HG03175 (cell line): ENCODE data around the gene SPATS2L.

Experiments used
- ATAC-seq: cut with Tn5 transposase; IDR thresholded peaks from one replicate; pipeline ENCODE4 v1.9.1; 2021; ENCODE audit warnings: mild to moderate bottlenecking, moderate library complexity; ENCODE audit not compliant: unreplicated experiment

The SPATS2L gene

DNA sequence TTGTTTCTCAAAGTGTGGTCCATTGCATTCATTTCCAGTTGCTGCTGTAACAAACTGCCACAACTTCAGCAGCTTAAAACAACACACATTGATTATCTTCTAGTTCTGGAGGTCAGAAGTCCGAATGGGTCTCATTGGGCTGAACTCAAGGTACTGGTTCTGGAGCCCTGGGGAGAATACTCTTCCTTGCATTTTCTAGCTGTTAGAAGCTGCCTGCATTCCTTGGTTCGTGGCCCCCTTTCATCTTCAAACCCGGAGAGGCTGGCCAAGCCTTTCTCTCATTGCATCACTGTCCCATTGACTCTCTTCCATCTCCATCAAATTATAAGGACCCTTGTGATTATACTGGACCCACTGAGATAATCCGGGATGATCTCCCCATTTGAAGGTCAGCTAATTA, 98.1 kb downstream of the SPATS2L start:
- no peak for ATAC-seq

DNA sequence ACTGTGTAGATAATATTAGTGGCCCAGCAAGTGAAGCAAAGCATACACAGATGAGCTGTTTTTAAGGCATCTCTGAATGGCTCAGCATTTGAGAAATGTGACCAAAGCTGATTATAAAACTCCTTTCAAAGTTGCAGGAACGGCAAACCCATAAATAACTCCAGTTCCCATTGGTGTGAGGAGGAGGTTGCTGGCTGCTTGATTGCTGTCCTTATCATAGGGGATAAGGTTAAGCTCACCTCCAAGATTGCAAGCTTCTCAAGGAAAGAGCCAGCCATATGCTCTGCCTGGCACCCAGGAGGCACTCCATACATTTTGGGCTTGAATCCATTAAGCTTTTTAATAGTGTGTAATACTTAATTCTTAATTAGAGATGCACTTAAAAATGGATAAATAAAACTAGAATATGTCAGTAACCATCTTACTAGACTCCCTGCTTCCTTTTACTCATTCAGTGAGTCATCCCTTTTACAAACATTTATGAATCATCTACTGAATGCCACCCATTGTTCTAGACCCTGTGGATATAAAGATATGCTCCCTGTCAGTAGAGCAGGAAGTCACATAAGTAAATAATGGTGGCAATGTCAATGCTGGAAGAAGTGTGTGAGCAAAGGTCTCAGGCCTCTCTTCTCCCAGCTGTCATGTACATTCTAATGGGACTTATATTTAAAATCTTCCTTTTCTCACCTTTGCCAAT, 99.3 kb downstream of the SPATS2L start:
- ATAC-seq: peak; percentile 40

DNA sequence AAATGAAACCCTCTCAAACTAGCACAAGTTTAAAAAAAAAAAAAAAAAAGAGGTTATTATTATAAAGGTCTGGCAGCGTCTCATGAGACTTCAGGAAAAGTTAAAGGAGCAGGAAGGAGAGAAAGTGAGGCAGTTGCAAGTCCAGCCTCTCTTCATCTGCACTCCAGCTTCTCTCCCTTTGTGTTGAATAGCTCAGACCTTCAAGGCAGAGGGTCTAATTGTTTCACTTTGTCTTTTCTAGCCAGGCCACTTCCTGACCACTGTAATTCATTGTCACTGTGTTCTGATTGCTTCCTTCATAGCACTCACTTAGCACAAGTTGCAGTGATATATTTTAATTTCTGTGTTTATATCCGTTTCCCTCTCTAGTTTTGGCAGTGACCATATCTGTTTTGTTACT, 99.9 kb downstream of the SPATS2L start:
- ATAC-seq: peak; percentile 80

DNA sequence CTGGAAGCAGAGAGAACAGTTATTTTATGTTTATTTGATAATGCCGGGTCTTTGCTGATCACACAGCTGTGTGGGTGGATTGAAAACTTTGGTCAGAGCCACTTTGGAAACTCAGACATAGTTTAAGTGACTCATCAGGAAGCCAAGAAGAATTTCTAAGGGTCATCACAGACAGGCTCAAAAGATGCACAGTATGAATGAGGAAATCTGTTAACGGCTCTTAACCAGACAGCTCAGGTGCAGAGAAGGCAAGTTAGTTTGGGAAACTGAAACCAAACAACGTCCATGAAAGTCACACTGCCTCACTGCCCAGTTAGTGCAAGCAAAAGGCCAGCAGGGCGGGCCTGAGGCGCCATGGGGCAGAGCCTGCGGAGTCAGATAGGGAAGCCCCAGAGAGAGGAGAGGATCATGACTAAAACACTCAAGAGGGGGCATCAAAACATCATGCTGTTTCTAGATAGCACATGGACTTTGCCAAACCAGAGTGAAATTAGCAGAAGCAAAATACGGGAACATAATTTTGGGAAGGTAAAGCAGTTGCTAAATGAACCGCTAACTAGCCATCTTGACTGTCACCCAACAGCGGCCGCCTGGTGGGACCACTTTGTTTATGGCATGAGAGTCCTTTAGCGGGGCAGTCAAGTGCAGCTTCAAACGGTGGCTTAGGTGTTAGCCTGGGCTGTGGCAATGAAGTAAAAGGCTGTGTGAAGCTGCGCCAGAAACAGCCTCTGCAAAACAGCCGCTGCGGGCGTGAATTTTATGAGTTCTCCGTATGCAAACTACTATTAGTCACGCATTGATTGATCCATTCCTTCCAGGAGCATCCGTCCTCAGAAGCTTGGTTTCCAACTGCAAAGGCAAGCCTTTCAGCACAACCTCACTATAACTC, 102.2 kb downstream of the SPATS2L start:
- ATAC-seq: no peak

DNA sequence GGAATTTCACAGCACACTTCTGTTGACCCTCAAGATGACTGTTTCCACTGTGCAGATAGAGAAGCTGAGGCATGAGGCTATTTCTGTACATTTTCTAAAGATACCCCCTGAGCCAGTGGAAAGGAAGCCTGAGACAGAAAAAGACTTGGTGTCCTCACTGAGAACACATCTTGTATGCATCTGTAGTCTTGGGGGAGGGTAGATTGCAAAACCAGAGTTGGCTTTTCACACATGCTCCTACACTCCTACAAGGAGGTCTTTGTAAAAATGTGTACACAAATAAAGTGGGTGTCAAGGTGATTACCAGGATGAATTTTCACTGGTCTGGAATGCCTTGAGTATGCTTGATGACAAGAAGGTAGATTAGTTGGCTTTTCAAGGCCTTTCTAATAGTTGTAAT, 105.3 kb downstream of the SPATS2L start:
- no peak for ATAC-seq

DNA sequence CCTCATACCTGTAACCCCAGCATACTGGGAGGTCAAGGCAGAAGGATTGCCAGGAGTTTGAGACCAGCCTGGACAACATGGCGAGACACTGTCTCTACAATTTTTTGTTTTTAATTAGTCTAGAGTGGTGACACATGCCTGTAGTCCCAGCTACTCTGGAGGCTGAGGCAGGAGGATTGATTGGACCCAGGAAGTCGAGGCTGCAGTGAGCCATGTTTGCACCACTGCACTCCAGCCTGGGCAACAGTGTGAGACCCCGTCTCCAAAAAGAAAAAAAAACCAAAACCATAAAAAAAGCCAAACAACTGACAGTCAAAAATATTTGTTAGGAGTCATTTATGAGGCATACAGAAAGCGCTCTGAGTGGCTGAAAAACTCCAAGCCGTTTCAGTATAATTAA, 107.9 kb downstream of the SPATS2L start:
- no peak for ATAC-seq

DNA sequence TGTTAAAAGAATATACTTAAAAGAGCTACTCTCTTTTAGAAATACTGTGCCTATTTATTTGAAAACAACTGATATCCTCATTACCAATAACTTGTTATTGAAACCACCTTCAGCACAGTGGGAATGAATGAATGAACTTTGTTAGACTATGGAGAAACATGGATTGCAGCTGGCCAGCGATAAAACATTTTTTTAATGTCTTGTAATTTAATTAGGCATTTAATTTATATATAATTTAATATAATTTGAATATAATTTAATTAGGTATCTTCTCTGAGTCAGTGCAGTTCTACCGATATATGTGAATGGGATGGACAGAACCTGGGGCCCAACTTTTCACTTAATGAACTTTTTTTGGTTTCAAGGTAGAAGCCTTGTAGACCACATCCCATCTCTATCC, 109.0 kb downstream of the SPATS2L start:
- no peak for ATAC-seq

DNA sequence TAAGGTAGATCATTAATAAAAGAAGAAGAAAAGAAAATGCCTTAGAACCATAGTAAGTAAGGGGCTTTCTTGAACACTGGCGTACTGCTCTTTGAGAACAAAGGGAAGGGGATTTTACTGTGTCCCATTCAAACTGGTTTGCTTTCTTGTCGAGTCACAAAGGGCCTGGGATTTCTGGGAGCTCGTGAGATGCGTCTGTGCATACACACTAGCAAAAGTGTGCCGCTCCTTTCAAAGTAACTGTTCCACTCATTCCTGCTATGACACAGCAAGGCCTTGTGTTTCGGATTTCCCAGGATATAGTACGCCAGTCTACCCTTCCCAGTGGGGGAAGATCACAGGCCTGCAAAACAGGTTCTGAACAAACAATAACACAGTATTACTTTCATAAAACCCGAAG, 110.4 kb downstream of the SPATS2L start:
- no peak for ATAC-seq

DNA sequence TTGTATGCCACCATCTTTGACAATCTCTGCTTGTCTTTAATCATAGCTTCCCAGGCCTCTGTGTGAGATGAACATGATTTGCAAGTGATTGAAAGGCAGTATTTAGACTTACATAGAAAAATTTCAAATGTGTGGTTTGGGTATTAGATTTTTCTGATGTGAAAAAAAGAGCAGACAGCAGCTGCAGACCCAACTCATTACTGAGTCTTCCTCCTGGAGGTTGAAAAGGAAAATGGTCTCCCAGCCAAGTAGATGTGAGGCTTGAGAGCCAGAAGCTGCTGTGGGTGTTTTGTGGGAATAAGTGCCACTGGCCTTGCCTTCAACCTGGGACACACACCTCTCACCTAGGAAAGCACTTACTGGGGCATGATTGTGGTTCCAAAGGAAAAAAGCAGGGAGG, 110.9 kb downstream of the SPATS2L start:
- no peak for ATAC-seq

DNA sequence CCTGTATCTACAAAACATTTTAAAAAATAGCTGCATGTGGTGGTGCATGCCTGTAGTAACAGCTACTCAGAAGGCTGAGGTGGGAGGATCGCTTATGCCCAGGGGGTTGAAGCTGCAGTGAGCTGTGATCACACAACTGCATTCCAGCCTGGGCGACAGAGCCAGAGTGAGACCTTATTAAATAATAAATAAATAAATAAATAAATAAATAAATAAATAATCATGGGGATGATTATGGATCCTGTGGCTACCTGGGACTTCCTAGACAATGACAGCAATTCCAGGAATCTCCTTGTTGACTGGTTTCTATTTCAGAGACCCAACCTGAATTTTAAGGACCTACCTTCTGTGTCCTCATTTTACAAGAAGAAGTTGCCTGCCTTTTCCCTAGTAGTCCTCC, 111.9 kb downstream of the SPATS2L start:
- ATAC-seq: no peak

DNA sequence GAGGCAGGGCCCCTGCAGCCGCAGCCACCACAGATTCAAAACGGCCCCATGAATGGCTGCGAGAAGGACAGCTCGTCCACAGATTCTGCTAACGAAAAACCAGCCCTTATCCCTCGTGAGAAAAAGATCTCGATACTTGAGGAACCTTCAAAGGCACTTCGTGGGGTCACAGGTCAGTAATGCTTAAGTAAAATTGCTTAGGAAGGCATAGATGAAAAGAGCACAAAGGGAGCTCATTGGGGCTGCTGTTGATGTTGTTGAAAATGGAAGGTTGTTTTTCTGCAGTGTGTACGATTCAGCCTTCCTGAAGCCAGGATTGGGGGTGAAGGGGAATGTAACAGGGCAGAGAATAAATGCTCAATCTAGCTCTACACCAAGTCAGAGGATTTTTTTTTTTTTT, 112.8 kb downstream of the SPATS2L start:
- ATAC-seq: no peak

DNA sequence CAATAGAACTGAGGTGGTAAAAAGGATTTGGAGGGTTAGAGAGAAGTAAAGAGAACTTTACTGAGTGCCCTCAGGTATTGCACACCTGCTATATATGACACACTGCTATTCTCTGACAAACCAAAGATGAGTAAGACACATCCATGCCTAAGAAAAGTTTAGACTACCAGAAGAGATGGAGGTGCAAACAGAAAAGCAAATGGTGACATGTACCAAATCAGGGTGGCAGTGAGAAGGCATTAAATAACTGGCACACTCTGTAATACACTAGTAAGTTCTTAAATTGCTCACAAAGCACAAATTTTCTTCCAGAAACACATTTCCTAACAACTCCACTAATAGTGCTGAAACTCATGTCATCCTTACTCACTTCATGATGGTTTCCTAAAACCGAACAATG, 114.8 kb downstream of the SPATS2L start:
- ATAC-seq: no peak

DNA sequence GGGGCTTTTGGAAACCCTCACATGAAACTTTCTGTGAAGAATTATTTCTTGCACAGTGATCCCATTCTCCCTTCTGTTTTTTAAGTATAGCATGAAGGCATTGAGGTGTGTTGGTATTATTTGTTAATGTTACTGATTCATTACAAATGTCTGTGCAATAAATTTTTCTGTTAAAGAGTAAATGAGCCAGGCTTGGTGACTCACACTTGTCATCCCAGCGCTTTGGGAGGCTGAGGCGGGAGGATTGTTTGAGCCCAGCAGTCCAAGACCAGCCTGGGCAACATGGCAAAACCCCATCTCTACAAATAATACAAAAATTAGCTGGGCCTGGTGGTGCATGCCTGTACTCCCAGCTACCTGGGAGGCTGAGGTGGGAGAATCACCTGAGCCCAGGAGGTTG, 115.6 kb downstream of the SPATS2L start:
- no peak for ATAC-seq

DNA sequence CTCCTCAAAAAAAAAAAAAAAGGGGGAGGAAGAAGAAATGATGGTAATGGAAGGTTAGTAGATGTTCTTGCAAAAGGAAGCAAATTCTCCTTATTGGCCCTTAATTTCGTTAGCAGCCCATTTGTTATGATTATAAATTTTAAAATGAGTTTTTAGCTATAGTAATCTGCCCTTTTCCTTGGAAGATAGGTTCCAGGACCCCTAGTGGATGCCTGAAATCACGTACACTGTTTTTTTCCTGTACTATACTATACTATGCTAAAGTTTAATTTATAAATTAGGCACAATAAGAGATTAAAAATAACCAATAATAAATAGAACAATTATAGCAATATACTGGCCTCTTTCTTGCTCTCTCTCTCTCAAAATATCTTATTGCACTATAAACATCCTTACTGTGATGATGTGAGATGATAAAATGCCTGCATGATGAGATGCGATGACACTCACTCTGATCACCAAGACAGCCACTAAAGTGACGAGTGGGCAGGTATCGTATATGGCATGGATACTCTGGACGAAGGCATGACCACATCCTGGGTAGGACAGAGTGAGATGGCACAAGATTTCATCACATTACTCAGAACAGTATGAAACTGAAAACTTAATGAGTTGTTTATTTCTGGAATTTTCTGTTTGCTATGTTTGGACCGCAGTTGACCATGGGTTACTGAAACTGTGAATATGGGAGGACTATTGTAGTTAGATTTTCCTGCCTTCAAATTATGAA, 116.2 kb downstream of the SPATS2L start:
- ATAC-seq: no peak

DNA sequence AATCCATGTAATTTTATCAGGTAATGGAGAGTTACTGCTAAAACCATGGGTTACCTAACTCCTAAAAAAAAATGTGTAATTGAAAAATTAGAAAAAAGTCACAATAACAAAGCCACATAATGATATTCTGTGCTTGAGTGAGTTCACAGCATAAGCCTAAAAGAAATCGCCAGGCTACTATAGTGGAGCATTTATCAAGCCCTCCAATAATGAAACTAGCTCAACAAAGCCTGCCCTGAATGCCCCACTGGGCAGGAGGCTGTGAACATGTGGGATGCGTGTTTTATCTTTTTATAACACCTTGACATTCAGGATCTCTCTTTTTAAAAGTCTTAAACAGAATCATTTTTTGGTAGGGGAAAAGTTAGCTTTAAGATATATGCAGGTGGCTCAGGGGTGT, 117.0 kb downstream of the SPATS2L start:
- ATAC-seq: no peak

DNA sequence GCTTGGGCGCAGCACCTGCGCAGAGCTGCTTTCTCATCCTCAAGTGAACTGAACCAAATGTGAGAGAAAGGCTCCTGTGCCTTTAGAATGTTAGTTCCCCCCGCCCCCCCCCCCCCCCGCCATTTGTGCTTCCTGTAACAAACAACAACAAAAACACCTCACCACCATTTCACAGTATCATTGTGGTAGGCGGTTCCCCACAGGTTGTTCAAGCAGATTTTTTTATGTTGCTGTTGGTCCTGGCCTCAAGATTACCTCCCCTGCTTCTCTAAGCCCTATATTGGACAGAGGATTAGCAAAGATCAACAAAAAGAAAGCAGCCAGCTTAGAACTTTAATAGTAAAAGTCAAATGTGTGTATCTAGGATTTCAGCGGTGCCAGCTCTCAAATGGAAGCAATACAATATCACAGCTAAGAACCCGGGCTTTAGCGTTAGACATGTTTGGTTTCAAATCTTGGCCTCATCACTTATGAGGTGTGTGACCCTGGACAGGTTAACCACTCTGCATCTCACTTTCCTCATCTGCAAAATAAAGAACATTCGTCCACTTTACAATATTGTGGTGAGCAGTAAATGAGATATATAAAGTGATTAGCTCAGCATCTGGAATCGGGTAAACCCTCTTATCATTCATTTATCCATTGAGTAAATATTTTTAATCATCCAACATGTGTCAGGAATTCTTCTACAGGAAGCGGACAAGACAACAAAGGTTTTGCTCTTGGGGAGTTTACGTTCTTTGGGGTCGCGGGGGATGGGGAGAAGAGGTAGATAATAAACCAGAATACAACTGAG, 118.7 kb downstream of the SPATS2L start:
- ATAC-seq: no peak

DNA sequence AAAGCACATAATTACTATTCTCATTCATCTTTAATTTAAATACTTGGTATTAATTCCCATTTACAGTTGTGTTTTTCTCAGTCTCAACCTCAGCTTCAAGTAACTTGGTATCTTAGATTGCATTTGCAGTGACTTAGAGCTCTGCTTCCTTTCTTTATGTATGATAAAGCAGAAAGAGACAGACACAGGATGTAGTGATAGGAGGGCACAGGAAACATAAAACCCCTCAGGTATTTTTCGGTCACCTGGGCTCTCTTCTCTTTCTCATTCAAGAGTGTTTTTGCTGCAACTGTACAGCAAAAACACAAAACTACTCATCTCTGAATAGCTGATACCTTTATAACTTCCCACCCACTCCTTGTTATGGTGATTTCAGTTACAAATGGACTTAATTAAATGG, 120.3 kb downstream of the SPATS2L start:
- no peak for ATAC-seq

DNA sequence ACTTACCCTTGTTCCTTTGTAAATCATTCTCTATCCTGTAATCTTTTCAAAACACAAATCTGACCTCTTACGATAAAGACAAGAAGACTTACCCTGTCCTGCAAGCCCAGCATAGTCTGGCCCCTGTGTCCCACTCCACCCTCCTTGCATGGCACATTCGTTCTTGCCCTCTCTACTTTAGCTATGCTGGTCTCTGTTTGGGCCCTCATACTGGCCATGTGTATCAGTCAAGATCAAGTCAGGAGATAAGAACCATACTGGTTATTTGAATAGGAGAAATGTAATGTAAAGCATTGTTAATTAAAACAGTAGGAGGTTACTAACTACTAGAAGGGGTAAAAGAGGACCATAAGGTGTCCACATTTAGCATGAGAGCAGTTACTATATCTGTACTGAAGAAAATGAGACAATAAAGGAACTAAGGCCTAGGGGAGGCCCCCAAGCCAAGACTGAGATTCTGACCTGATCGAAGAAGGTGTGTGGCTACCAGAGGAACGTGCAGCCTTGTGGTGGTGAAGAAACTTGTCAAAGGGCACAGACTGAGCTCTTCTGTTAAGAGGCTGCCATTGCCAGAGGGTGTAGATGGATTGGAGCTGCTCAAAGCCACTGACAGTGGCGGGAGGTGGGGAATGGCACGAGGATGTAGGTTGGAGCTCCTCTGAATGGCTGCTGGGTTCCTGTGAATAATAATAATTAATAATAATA, 122.6 kb downstream of the SPATS2L start:
- peak; percentile 52 for ATAC-seq

DNA sequence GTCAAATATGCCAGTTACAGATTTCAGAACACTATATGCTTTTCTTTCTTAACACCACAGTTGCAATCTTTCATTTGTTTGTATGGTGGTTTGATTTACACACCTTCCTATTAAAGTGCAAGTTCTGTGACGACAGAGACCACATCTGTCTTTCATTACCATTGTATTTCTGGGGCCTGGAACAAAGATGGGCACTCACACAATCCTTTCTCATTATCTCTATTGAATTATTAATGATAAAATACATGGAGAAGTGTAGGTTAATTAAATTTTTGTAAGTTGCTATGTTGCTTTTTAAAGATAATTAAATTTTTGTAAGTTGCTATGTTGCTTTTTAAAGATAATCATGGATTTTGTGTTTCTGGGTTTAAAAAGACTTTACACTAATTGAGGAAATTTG, 123.5 kb downstream of the SPATS2L start:
- no peak for ATAC-seq

DNA sequence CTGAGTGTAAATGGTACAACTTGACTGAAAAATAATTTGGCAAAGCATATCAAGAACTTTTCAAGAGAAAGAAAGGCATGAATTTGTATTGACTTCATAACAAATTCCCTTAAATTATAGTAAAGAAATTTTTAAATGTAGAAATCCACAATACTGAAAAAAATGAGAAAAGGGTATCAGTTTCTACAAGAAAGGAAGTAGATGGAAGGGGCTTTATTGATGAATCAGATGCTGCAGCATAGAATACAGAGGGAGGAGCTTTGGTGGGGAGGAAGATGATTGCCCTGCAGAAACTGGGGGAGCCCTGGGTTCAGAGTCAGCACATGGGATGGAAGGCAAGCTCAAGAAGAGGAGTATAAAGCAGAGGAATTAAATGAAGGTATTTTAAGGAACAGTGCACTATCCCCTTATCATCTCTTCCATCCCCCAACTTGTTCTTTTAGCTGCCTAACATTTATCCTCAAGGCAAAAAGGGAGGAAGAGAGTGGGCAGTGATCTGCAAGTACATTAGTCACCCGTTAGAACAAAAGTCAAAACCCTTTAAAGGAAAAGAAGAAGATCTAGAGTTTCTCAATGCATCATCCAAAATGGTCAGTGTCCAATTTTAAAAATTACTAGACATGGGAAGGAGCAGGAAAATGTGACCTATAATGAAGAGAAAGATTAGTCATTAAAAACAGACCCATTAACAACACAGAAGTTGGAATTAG, 125.7 kb downstream of the SPATS2L start:
- ATAC-seq: no peak
